ENCODE measurements around the gene AGER. TPM values are rescaled to one million over a fixed set of nuclear protein-coding genes. Genes with fewer than 3 reads are reported as not detected.

AGER gene
- total and polyA plus RNA-seq, 2 experiments from 2014 or later, result 4.8 to 13.5 TPM

DNA sequence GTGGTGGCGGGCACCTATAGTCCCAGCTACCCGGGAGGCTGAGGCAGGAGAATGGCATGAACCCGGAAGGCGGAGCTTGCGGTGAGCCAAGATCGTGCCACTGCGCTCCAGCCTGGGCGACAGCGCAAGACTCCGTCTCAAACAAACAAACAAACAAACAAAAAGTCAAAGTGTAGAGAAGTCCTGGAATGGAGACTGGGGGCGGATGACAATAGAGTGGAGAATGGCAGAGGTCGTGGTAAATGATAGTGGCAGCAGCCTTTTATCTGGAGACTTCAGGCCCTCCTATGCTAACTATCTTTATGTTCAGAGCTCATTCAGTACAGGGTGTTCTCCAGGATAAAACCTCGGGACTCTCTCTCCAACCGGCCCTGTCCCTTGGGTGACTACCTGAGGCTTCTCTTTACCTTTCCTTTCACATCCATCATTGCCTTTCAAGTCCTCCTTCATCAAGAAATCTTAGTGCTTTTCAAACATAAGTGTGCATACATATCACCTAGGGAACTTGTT is 52.6 kb downstream of the AGER start:
- TF ChIP-seq, protein P1, sequence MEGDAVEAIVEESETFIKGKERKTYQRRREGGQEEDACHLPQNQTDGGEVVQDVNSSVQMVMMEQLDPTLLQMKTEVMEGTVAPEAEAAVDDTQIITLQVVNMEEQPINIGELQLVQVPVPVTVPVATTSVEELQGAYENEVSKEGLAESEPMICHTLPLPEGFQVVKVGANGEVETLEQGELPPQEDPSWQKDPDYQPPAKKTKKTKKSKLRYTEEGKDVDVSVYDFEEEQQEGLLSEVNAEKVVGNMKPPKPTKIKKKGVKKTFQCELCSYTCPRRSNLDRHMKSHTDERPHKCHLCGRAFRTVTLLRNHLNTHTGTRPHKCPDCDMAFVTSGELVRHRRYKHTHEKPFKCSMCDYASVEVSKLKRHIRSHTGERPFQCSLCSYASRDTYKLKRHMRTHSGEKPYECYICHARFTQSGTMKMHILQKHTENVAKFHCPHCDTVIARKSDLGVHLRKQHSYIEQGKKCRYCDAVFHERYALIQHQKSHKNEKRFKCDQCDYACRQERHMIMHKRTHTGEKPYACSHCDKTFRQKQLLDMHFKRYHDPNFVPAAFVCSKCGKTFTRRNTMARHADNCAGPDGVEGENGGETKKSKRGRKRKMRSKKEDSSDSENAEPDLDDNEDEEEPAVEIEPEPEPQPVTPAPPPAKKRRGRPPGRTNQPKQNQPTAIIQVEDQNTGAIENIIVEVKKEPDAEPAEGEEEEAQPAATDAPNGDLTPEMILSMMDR (IDR thresholded peaks at IDR 0.05; ENCODE audit: low read depth, low read length), result no peak
- Histone ChIP-seq H3K36me3 (no peaks in the 10 kb centered on the region), H3K4me1 (ENCODE audit: low read depth) (peaks cover 18% of the 10 kb centered on the region), H3K9me3 (ENCODE audit: low read depth) (no peaks in the 10 kb centered on the region), H3K27ac (no peak overlapping the region), H3K27me3 (no peaks in the 10 kb centered on the region), H3K4me3 (no peak overlapping the region)
- DNase-seq (ENCODE audit: low read depth in 1 of 2, low spot score in 1 of 2), result no peak

Other genes starting within 250 kb of the AGER start
- gene CFB, start 238.2 kb downstream of the AGER start, total RNA-seq, result 0.42 and 0.66 TPM in 2 replicates
- 1.3 TPM in 1 of 2 replicates, not detected in the other for gene CFB, start 238.2 kb downstream of the AGER start, polyA plus RNA-seq
- 165 and 186 TPM in 2 replicates for gene NELFE, start 225.3 kb downstream of the AGER start, total RNA-seq
- gene NELFE, start 225.3 kb downstream of the AGER start, polyA plus RNA-seq, result 146 and 201 TPM in 2 replicates
- gene SKIC2, start 225.1 kb downstream of the AGER start, total RNA-seq, result 36.4 and 62.6 TPM in 2 replicates
- 53.1 and 68.5 TPM in 2 replicates for gene SKIC2, start 225.1 kb downstream of the AGER start, polyA plus RNA-seq
- 36.7 and 44.9 TPM in 2 replicates for gene DXO, start 212.1 kb downstream of the AGER start, total RNA-seq
- 37.6 and 49.9 TPM in 2 replicates for gene DXO, start 212.1 kb downstream of the AGER start, polyA plus RNA-seq
- gene C4A, start 202.2 kb downstream of the AGER start, total RNA-seq, result 2.1 and 2.2 TPM in 2 replicates
- 1.9 and 2.5 TPM in 2 replicates for gene C4A, start 202.2 kb downstream of the AGER start, polyA plus RNA-seq
- gene C4B, start 169.5 kb downstream of the AGER start, total RNA-seq, result 4.1 and 4.2 TPM in 2 replicates
- 2.7 and 5.8 TPM in 2 replicates for gene C4B, start 169.5 kb downstream of the AGER start, polyA plus RNA-seq
- gene CYP21A2, start 145.8 kb downstream of the AGER start, total RNA-seq, result 0.92 and 1.0 TPM in 2 replicates
- gene CYP21A2, start 145.8 kb downstream of the AGER start, polyA plus RNA-seq, result 0.62 TPM in 1 of 2 replicates, not detected in the other
- 3.0 and 9.3 TPM in 2 replicates for gene TNXB, start 74.9 kb downstream of the AGER start, total RNA-seq
- 0.92 and 1.7 TPM in 2 replicates for gene TNXB, start 74.9 kb downstream of the AGER start, polyA plus RNA-seq
- 39.7 and 60.8 TPM in 2 replicates for gene ATF6B, start 56.0 kb downstream of the AGER start, total RNA-seq
- 43.0 and 49.5 TPM in 2 replicates for gene ATF6B, start 56.0 kb downstream of the AGER start, polyA plus RNA-seq
- 7.0 and 7.7 TPM in 2 replicates for gene FKBPL, start 54.0 kb downstream of the AGER start, total RNA-seq
- gene FKBPL, start 54.0 kb downstream of the AGER start, polyA plus RNA-seq, result 10.0 and 14.2 TPM in 2 replicates
- gene PRRT1, start 32.3 kb downstream of the AGER start, total RNA-seq, result 0.78 and 4.4 TPM in 2 replicates
- 4.9 and 6.2 TPM in 2 replicates for gene PRRT1, start 32.3 kb downstream of the AGER start, polyA plus RNA-seq
- gene PPT2, start 30.1 kb downstream of the AGER start, total RNA-seq, result 42.7 and 147 TPM in 2 replicates
- gene PPT2, start 30.1 kb downstream of the AGER start, polyA plus RNA-seq, result 34.6 and 50.2 TPM in 2 replicates
- gene EGFL8, start 19.7 kb downstream of the AGER start, total RNA-seq, result 10.2 and 18.7 TPM in 2 replicates
- 10.1 and 15.2 TPM in 2 replicates for gene EGFL8, start 19.7 kb downstream of the AGER start, polyA plus RNA-seq
- 128 and 146 TPM in 2 replicates for gene AGPAT1, start 8.2 kb downstream of the AGER start, total RNA-seq
- gene AGPAT1, start 8.2 kb downstream of the AGER start, polyA plus RNA-seq, result 69.3 and 69.6 TPM in 2 replicates
- gene RNF5, start 5.8 kb downstream of the AGER start, total RNA-seq, result 180 and 188 TPM in 2 replicates
- gene RNF5, start 5.8 kb downstream of the AGER start, polyA plus RNA-seq, result 232 and 237 TPM in 2 replicates
- gene PBX2, start 5.9 kb upstream of the AGER start, total RNA-seq, result 124 and 130 TPM in 2 replicates
- 17.3 and 23.9 TPM in 2 replicates for gene PBX2, start 5.9 kb upstream of the AGER start, polyA plus RNA-seq
- gene GPSM3, start 8.4 kb upstream of the AGER start, total RNA-seq, result 16.7 and 18.0 TPM in 2 replicates
- 14.5 and 17.4 TPM in 2 replicates for gene GPSM3, start 8.4 kb upstream of the AGER start, polyA plus RNA-seq
- gene NOTCH4, start 39.8 kb upstream of the AGER start, total RNA-seq, result 5.0 and 5.4 TPM in 2 replicates
- gene NOTCH4, start 39.8 kb upstream of the AGER start, polyA plus RNA-seq, result 3.2 and 7.2 TPM in 2 replicates
- gene TSBP1, start 187.7 kb upstream of the AGER start, total RNA-seq, result not detected in 2 replicates
- gene TSBP1, start 187.7 kb upstream of the AGER start, polyA plus RNA-seq, result not detected in 2 replicates
- gene BTNL2, start 222.9 kb upstream of the AGER start, total RNA-seq, result not detected in 2 replicates
- gene BTNL2, start 222.9 kb upstream of the AGER start, polyA plus RNA-seq, result not detected in 2 replicates

All from cardiac muscle cell (in vitro differentiated cells and primary cell).